ACC112 (cell line): Measurements from ENCODE around the gene STXBP5L.
"Not testable (repeated sequence)": the region's sequence is repeated elsewhere in the genome, so short reads cannot be mapped to it uniquely, and the experiment has no call there.

Source experiments
- H2AFZ ChIP-seq: fragments of 200-600 bp; sonication (generic); one replicate; pipeline ENCODE4 v1.6.0; 2017; ENCODE audit warnings: antibody characterized with exemption, low read length; ENCODE audit not compliant: unreplicated experiment
- H3K27ac ChIP-seq: fragments of 200-600 bp; sonication (generic); 2 replicates; pipeline ENCODE4 v1.5.1; 2014; ENCODE audit warnings: low read depth, mild to moderate bottlenecking, antibody characterized with exemption, low read length, moderate library complexity
- H3K27me3 ChIP-seq: fragments of 200-600 bp; sonication (generic); 2 replicates; pipeline ENCODE4 v1.6.1; 2014; ENCODE audit warnings: mild to moderate bottlenecking, antibody characterized with exemption, low read length, moderate library complexity, mixed read lengths; ENCODE audit not compliant: insufficient read depth
- H3K36me3 ChIP-seq: fragments of 200-600 bp; sonication (generic); 2 replicates; pipeline ENCODE4 v1.6.1; 2016; ENCODE audit warnings: mild to moderate bottlenecking, antibody characterized with exemption, low read length, moderate library complexity, mixed read lengths; ENCODE audit not compliant: insufficient read depth
- H3K4me1 ChIP-seq: fragments of 200-600 bp; sonication (generic); one replicate; pipeline ENCODE4 v1.6.1; 2016; ENCODE audit warnings: low read length, mixed read lengths; ENCODE audit not compliant: insufficient read depth, unreplicated experiment, control insufficient read depth
- H3K4me3 ChIP-seq: fragments of 200-600 bp; sonication (generic); 2 replicates; pipeline ENCODE4 v1.5.1; 2014; ENCODE audit warnings: mild to moderate bottlenecking, low read depth, low read length
- H3K79me2 ChIP-seq: fragments of 200-600 bp; sonication (generic); one replicate; pipeline ENCODE4 v1.6.0; 2016; ENCODE audit warnings: low read length; ENCODE audit not compliant: control insufficient read depth, unreplicated experiment, insufficient read depth

Gene STXBP5L

DNA sequence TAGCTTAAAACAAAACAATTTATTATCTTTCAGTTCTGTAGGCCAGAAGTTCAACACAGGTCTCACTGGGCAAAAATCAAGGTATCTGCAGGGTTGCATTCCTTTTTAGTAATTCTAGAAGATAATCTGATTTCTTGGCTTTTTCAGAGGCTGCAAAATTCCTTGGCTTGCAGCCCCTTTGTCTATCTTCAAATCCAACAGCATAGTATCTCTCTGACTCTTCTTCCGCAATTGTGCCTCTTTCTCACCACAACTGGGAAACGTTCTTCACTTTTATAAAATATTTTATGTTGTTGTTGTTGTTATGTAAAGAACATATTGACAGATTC, 218.7 kb downstream of the STXBP5L start:
- H3K27ac ChIP-seq = no peak overlapping the region
- H3K27me3 ChIP-seq = no peaks in the 10 kb centered on the region
- H2AFZ ChIP-seq = no peak overlapping the region
- H3K79me2 ChIP-seq = no peaks in the 10 kb centered on the region
- no peak overlapping the region for H3K4me3 ChIP-seq
- no peaks in the 10 kb centered on the region for H3K4me1 ChIP-seq
- H3K36me3 ChIP-seq = no peaks in the 10 kb centered on the region

DNA sequence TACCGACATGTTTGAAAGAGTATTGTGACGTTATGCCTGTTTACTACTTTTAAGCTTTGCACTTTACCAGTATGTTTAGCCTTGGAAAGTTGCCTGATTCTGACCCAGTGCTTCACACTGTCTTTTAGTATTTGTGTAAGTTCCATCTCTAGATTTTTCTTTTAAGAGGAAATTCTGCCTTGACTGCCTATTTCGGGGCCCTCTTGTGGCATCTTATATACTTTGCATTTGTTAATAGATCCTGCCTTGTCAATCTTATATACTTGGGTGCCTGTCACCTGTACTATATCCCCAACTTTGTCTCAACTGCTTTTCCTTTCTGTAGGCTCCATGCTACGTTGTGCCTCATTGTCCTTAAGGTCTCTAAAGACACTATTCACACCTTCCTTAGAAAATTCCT, 244.6 kb downstream of the STXBP5L start:
- H2AFZ ChIP-seq = no peak overlapping the region
- H3K27ac ChIP-seq = no peak overlapping the region
- no peaks in the 10 kb centered on the region for H3K79me2 ChIP-seq
- H3K4me1 ChIP-seq = no peaks in the 10 kb centered on the region
- no peaks in the 10 kb centered on the region for H3K36me3 ChIP-seq
- no peak overlapping the region for H3K4me3 ChIP-seq
- no peaks in the 10 kb centered on the region; the same call in 1 of the 2 replicates for H3K27me3 ChIP-seq

DNA sequence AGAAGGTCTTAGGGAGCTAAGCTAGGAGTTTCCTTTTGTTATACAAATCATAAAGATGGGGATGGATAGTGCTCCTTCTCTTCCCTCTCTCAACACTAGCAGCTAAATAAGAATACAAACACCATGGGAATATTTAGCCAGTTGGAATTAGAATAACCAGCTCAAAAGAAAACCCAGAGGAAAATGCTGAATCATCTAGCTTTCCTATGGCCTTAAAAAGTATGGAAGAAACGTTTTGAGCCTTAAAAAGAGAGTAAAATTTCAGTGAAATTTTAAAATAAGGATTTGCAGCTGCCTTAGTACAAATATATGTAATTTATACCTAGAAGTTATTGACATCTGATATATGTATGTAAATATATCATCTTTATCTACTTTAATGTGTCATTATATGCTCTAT, 245.8 kb downstream of the STXBP5L start:
- no peaks in the 10 kb centered on the region for H3K36me3 ChIP-seq
- H3K27ac ChIP-seq = no peak overlapping the region
- no peaks in the 10 kb centered on the region for H3K4me1 ChIP-seq
- H3K4me3 ChIP-seq = no peak overlapping the region
- no peak overlapping the region for H2AFZ ChIP-seq
- no peaks in the 10 kb centered on the region; the same call in 1 of the 2 replicates for H3K27me3 ChIP-seq
- H3K79me2 ChIP-seq = no peaks in the 10 kb centered on the region

DNA sequence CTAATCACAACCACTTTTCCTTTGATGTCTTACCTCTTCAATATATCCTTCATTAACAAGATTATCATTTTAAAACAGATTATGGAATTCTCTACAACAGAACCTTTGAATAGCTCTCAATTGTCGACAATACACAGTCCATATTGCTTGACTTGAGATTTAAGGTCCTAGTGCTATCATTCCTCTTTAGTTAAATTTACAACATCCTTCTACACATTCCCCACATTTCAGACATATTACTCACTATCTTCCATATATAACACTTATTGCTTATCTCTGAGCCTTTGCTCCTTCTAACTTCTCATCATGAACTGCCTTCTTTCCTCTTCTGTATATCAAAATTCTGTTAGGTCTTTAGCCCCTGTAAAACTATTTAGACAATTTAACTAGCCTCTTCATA, 247.0 kb downstream of the STXBP5L start:
- H3K27me3 ChIP-seq = no peaks in the 10 kb centered on the region; the same call in 1 of the 2 replicates
- no peak overlapping the region for H3K27ac ChIP-seq
- no peak overlapping the region for H3K4me3 ChIP-seq
- H3K4me1 ChIP-seq = no peaks in the 10 kb centered on the region
- no peaks in the 10 kb centered on the region for H3K36me3 ChIP-seq
- H3K79me2 ChIP-seq = no peaks in the 10 kb centered on the region
- H2AFZ ChIP-seq = no peak overlapping the region

DNA sequence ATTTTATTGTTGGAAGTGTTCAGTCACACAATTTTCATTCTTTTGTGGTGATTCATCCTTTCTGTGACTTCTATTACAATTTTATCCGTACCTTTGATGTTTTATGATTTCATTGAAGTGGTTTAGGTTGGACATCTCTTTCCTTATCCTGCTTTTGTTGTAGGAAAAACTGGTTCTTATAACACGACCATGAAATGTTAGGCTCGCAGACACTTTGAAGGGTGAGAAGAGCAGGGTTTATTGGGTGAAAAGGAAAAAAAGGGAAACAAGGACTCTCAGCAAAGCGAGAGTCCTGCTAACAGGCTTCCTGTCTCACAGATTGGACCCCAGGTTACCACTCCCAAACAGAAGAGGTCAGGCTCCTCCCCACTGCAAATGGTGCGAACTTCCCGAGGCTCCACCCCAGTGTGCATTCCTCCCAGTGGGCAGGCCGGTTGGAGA, 257.4 kb downstream of the STXBP5L start:
- Histone ChIP-seq H3K27ac (no peak overlapping the region), H3K79me2 (no peaks in the 10 kb centered on the region), H3K4me1 (no peaks in the 10 kb centered on the region)

DNA sequence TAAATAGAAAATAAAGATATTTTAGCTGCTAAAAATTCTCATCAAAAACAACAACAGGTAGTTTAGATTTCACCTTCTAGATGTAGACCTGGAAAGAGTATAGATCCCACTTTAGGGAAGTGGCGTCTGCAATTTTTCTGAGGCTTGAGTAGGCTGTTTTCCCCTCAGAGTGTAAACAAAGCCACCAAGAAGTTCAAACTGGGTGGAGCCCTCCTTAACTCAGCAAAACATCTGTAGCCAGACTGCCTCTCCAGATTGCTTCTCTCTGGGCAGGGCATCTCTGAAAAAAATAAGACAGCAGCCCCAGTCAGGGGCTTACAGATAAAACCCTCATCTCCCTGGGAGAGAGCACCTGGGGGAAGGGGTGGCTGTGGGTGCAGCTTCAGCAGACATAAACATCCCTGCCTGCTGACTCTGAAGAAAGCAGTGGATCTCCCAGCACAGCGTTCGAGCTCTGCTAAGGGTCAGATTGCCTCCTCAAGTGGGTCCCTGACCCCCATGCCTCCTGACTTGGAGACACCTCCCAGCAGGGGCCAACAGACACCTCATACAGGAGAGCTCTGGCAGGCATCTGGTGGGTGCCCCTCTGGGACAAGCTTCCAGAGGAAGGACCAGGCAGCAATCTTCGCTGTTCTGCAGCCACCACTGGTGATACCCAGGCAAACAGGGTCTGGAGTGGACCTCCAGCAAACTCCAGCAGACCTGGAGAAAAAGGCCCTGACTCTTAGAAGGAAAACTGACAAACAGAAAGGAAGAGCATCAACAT, 259.6 kb downstream of the STXBP5L start:
- no peaks in the 10 kb centered on the region for H3K4me1 ChIP-seq
- no peaks in the 10 kb centered on the region for H3K36me3 ChIP-seq
- H3K27ac ChIP-seq = no peak overlapping the region
- H3K27me3 ChIP-seq = no peaks in the 10 kb centered on the region
- no peaks in the 10 kb centered on the region for H3K79me2 ChIP-seq
- no peak overlapping the region for H2AFZ ChIP-seq
- H3K4me3 ChIP-seq = no peak overlapping the region

More for the DNA sequence above, 257.4 kb downstream of the STXBP5L start:
- Histone ChIP-seq H2AFZ (no peak overlapping the region), H3K27me3 (no peaks in the 10 kb centered on the region), H3K4me3 (no peak overlapping the region), H3K36me3 (no peaks in the 10 kb centered on the region)

DNA sequence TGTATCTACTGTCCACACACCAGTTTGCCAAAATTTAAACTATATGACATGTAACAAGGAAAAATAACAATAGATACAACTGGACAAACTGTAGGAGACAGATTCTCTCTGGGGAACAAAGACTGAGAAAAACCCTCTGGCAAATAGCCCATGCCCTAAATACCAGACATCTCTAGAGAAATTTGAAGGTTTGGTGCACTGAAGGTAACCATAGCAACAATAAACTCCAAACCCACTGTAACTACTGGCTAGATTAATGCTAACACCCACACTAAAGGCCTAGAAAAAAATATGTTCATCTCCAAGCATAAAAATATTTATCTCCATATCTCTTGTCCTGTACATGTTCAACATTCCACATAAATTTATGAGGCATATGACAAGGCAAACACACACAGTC, 267.1 kb downstream of the STXBP5L start:
- no peaks in the 10 kb centered on the region for H3K36me3 ChIP-seq
- no peak overlapping the region for H3K4me3 ChIP-seq
- no peaks in the 10 kb centered on the region for H3K79me2 ChIP-seq
- H2AFZ ChIP-seq = no peak overlapping the region
- H3K4me1 ChIP-seq = no peaks in the 10 kb centered on the region
- H3K27me3 ChIP-seq = no peaks in the 10 kb centered on the region
- H3K27ac ChIP-seq = no peak overlapping the region

DNA sequence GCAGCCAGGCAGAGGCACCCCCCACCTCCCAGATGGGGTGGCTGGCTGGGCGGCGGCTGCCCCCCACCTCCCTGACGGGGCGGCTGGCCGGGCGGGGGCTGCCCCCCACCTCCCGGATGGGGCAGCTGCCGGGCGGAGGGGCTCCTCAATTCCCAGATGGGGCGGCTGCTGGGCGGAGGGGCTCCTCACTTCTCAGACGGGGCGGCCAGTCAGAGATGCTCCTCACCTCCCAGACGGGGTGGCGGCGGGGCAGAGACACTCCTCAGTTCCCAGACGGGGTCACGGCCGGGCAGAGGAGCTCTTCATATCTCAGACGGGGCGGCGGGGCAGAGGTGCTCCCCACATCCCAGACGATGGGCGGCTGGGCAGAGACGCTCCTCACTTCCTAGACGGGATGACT, 282.6 kb downstream of the STXBP5L start:
- H3K36me3 ChIP-seq, H3K27me3 ChIP-seq, H2AFZ ChIP-seq, H3K79me2 ChIP-seq, H3K27ac ChIP-seq, H3K4me1 ChIP-seq, H3K4me3 ChIP-seq: not testable (repeated sequence)

DNA sequence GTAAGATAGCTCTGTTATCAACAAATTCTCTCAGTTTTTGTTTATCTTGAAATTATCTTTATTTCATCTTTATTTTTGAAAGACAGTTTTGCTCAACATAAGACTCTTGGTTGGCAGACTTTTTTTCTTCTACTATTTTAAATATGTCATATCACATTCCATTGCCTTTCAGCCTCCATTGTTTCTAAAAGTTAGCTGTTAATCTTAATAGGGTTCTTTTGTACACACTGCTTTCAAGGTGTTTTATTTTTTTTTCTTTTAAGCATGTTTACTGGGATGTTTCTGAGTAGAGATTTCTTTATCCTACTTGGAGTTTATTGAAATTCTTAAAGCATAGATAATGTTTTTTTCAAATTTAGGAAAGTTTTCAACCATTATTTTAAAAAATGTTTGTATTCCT, 294.6 kb downstream of the STXBP5L start:
- Histone ChIP-seq H3K79me2 (no peaks in the 10 kb centered on the region), H3K4me1 (no peaks in the 10 kb centered on the region), H3K27ac (no peak overlapping the region), H3K27me3 (no peaks in the 10 kb centered on the region), H3K36me3 (no peaks in the 10 kb centered on the region), H2AFZ (no peak overlapping the region), H3K4me3 (no peak overlapping the region)

DNA sequence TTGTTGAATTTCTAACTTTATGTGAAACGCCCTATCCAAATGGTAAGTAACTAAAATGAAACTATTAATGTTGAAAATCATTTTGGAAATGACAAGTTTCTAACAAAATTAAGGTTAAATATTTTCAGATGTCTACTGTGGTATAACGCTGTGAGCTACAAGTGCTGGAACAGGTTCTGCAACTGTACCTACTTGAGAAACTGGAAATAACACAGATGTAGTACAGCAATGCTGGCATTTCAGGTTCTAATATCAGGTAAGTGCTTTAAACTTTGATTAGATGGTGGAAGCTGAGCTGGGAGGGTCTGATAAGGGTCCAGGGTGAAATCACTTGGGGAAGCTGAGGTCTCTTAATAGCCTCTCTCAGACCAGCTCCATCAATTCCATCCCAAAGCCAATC, 315.1 kb downstream of the STXBP5L start:
- Histone ChIP-seq H3K79me2 (no peaks in the 10 kb centered on the region), H3K4me3 (no peak overlapping the region), H3K27ac (no peak overlapping the region), H3K4me1 (no peaks in the 10 kb centered on the region), H3K36me3 (no peaks in the 10 kb centered on the region), H2AFZ (no peak overlapping the region), H3K27me3 (no peaks in the 10 kb centered on the region)

DNA sequence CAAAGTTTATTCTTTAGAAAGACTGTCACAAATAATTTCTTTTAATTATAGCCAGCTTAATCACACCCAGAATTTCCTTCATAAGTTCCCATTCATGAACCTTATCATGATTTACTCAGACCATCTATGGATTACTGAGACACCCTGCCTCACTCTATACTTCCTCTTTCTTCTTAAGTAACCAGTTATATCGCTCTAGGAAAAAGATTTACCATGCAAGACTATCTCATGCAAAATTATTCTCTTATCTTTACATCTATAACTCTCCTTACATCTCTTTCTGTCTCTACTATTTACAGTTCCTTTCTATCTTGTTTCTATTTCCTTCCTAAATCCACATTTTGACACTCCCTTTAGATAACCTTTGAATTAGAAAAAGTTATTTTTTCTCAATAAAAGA, 321.0 kb downstream of the STXBP5L start:
- no peak overlapping the region for H3K4me3 ChIP-seq

More for the DNA sequence above, 321.0 kb downstream of the STXBP5L start:
- Histone ChIP-seq H3K27me3 (no peaks in the 10 kb centered on the region), H3K4me1 (no peaks in the 10 kb centered on the region), H3K27ac (no peak overlapping the region), H3K36me3 (no peaks in the 10 kb centered on the region), H2AFZ (no peak overlapping the region), H3K79me2 (no peaks in the 10 kb centered on the region)
